GM12878 (cell line): ENCODE data around the gene COL15A1. TPM values are rescaled to one million over a fixed set of nuclear protein-coding genes. Genes with fewer than 3 reads are reported as not detected.

Source experiments
- ATAC-seq: fragments of 200-7000 bp; cut with Tn5 transposase; 3 replicates; pipeline ENCODE4 v1.9.1; 2020; ENCODE audit warnings: mild to moderate bottlenecking, moderate library complexity
- BruUV-seq: library from RNA; stranded (reverse); fragments of 400-500 nt; replicated peaks from 2 replicates; lab custom pipeline; 2021; lab: Mats Ljungman, UMichigan
- CTCF ChIA-PET: fragments of 300-600 bp; sonication (Branson Sonifier 250); formaldehyde crosslinking; extraction: SDS; loops from one replicate; lab custom pipeline; 2021; ENCODE audit warnings: inconsistent platforms; lab: Yijun Ruan, JAX
- POLR2A ChIA-PET: fragments of 350-600 bp; formaldehyde crosslinking; extraction: SDS; loops from one replicate; lab custom pipeline; 2021; ENCODE audit warnings: inconsistent platforms; lab: Charles Lee
- RAD21 ChIA-PET: fragments of 300-600 bp; sonication (Branson Sonifier 250); formaldehyde crosslinking; loops from one replicate; lab custom pipeline; 2023; ENCODE audit warnings: antibody characterized with exemption; ENCODE audit not compliant: unreplicated experiment; lab: Charles Lee
- SMC1A ChIA-PET: fragments of 300-600 bp; sonication (Branson Sonifier 250); formaldehyde crosslinking; loops from one replicate; lab custom pipeline; 2023; ENCODE audit not compliant: unreplicated experiment, uncharacterized antibody; lab: Charles Lee
- DNase-seq: peaks from one replicate; pipeline ENCODE4 v3.0.0-alpha.2; 2011; ENCODE audit warnings: low read depth, low spot score
- FAIRE-seq: peaks from 3 replicates; lab custom pipeline; 2011; peaks lifted over from hg19 to GRCh38; lab: Jason Lieb, UNC
- H2AFZ ChIP-seq: 2 replicates; pipeline ENCODE4 v1.6.0; 2011; ENCODE audit warnings: low read depth, low read length, control low read depth; ENCODE audit not compliant: control insufficient read depth
- H3K27ac ChIP-seq: 2 replicates; pipeline ENCODE4 v1.5.1; 2011; ENCODE audit warnings: control low read depth; ENCODE audit not compliant: control insufficient read depth, insufficient read depth
- H3K27me3 ChIP-seq, 2 experiments: replicated peaks in 1 of 2; 2 replicates each; pipeline versions ENCODE4 v1.6.0 to v1.6.1; 2011; ENCODE audit warnings: low read length in 1 of 2; ENCODE audit not compliant: control insufficient read depth in 2 of 2, insufficient read depth in 2 of 2
- H3K36me3 ChIP-seq, 2 experiments: 2 replicates each; pipeline ENCODE4 v1.5.1; 2011; ENCODE audit warnings: low read length in 1 of 2; ENCODE audit not compliant: control insufficient read depth in 2 of 2, insufficient read depth in 2 of 2
- H3K4me1 ChIP-seq: 2 replicates; pipeline ENCODE4 v1.6.1; 2011; ENCODE audit warnings: mild to moderate bottlenecking, low read length, moderate library complexity, mixed read lengths; ENCODE audit not compliant: control insufficient read depth, insufficient read depth
- H3K4me2 ChIP-seq: 2 replicates; pipeline ENCODE4 v1.6.0; 2011; ENCODE audit warnings: control low read depth; ENCODE audit not compliant: control insufficient read depth, insufficient read depth
- H3K4me3 ChIP-seq: fragments of 200-600 bp; sonication (generic); 2 replicates; pipeline ENCODE4 v1.5.1; 2016
- H3K79me2 ChIP-seq: 2 replicates; pipeline ENCODE4 v1.6.0; 2011; ENCODE audit warnings: low read length; ENCODE audit not compliant: control insufficient read depth, insufficient read depth
- H3K9ac ChIP-seq: 2 replicates; pipeline ENCODE4 v1.8.0; 2011; ENCODE audit warnings: low read length, control low read depth, mixed read lengths; ENCODE audit not compliant: control insufficient read depth, insufficient read depth
- H3K9me3 ChIP-seq: replicated peaks from 3 replicates; pipeline ENCODE4 v1.5.1; 2011; ENCODE audit warnings: mild to moderate bottlenecking, low read length; ENCODE audit not compliant: control insufficient read depth, insufficient read depth
- H4K20me1 ChIP-seq: 2 replicates; pipeline ENCODE4 v1.6.0; 2011; ENCODE audit not compliant: control insufficient read depth, insufficient read depth
- ATF7 ChIP-seq: fragments of 450-650 bp; IDR thresholded peaks from 2 replicates; pipeline ENCODE4 v1.6.1; 2016; ENCODE audit warnings: low read depth, mild to moderate bottlenecking
- MYB ChIP-seq: fragments of 150-350 bp; IDR thresholded peaks from 2 replicates; pipeline ENCODE4 v1.6.1; 2014; ENCODE audit warnings: mild to moderate bottlenecking, low read depth, low read length, borderline replicate concordance
- PKNOX1 ChIP-seq: fragments of 450-650 bp; IDR thresholded peaks from 2 replicates; pipeline ENCODE4 v1.6.1; 2016; ENCODE audit warnings: mild to moderate bottlenecking
- SMAD1 ChIP-seq: fragments of 450-650 bp; IDR thresholded peaks from 2 replicates; pipeline ENCODE4 v1.6.1; 2018; ENCODE audit warnings: mild to moderate bottlenecking, low read depth; ENCODE audit not compliant: partially characterized antibody
- TARDBP ChIP-seq: IDR thresholded peaks from 2 replicates; pipeline ENCODE4 v1.6.1; 2016; ENCODE audit warnings: borderline replicate concordance
- WGBS: methylation state at CpG from one replicate; pipeline ENCODE4 v1.1.6; 2016; ENCODE audit warnings: low lambda C conversion rate; ENCODE audit not compliant: insufficient replicate concordance, insufficient coverage; ENCODE audit errors: missing lambda C conversion rate; 5-methylcytosine and 5-hydroxymethylcytosine counted together
- in situ Hi-C: fragments of 300-500 bp; cut with MboI; formaldehyde crosslinking; loops from 9 replicates; pipeline ENCODE4 v1.14.3; 2018; ENCODE audit warnings: mixed read lengths
- intact Hi-C: fragments of 100-400 bp; cut with micrococcal nuclease; formaldehyde crosslinking; loops from one replicate; pipeline ENCODE4 v1.14.2; 2022; ENCODE audit not compliant: unreplicated experiment
- polyA plus RNA-seq, 11 experiments: library from polyadenylated mRNA; depleted of rRNA in 4 of 11; unstranded in 6 of 11; stranded (reverse) in 5 of 11; fragments of >200 nt; fragmentation: Nextera tagmentation in 4 of 11; fragmentation: Illumina TruSeq in 1 of 11; extraction: Ambion mirVana in 4 of 11; extraction: Trizol in 1 of 11; gene quantifications; 1 replicate in 1 of 11; 2 replicates in 10 of 11; pipeline versions ENCODE4 v1.2.1 to v1.2.3, GENCODE V29; 2011 to 2016; ENCODE audit warnings: inconsistent platforms in 2 of 11, missing spikeins in 2 of 11, low read depth in 1 of 11
- total RNA-seq, 4 experiments: library from RNA; depleted of rRNA in 3 of 4; stranded (reverse); fragments of >200 nt in 3 of 4; fragmentation: Illumina TruSeq in 1 of 4; extraction: Trizol in 1 of 4; gene quantifications; 2 replicates each; pipeline versions ENCODE4 v1.2.1 to v1.2.3, GENCODE V29; 2013 to 2021
- TF ChIP-seq, protein P1 (sequence below): fragments of 450-650 bp; IDR thresholded peaks from 2 replicates; pipeline ENCODE4 v1.6.1; 2017; ENCODE audit warnings: borderline replicate concordance

Gene COL15A1
- total and polyA plus RNA-seq, 10 of the 15 experiments (the other 5 are each of a cell fraction or from before 2014, with no cell fraction given): 0.01 to 0.28 (median 0.06) TPM; not detected in 2

DNA sequence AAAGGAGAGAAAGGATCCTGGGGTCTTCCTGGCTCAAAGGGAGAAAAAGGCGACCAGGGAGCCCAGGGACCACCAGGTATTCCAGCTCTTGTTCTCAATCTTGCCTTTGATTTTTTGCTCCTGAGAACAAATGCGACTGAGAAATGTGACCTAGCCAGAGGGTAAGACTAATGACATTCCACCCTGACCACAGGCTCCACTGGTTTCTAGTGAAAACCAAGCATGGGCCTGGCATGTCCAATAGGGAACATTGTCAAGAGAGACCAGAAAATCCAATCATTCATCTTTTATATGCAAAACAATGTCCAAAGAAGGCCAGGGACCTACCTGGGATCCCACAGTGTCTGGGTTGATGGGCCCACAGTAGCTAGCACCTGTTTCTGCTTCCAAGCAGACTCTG lies 110.9 kb downstream of the COL15A1 start:
- SMC1A ChIA-PET: interaction anchor here (1.1 to 2.3 kb wide), 2 partner anchors 9 to 43 kb away, joined by 6 read pairs; no protein-coding TSS in a partner anchor
- no TSS peak for BruUV-seq
- H2AFZ ChIP-seq: no peak overlapping the region
- FAIRE-seq: no peak
- no peak overlapping the region for H3K27ac ChIP-seq
- H3K79me2 ChIP-seq: no peaks in the 10 kb centered on the region
- no peak overlapping the region for H3K9ac ChIP-seq
- H3K4me1 ChIP-seq: peaks cover 24% of the 10 kb centered on the region
- POLR2A ChIA-PET: no interaction called here
- in situ Hi-C loops (no loop called here), intact Hi-C loops (no loop called here)
- no peak overlapping the region for H3K4me3 ChIP-seq
- CTCF ChIA-PET: no interaction called here
- no peak for ATAC-seq
- no peaks in the 10 kb centered on the region; the same call in 2 of the 3 replicates for H3K9me3 ChIP-seq
- TF ChIP-seq, protein P1, sequence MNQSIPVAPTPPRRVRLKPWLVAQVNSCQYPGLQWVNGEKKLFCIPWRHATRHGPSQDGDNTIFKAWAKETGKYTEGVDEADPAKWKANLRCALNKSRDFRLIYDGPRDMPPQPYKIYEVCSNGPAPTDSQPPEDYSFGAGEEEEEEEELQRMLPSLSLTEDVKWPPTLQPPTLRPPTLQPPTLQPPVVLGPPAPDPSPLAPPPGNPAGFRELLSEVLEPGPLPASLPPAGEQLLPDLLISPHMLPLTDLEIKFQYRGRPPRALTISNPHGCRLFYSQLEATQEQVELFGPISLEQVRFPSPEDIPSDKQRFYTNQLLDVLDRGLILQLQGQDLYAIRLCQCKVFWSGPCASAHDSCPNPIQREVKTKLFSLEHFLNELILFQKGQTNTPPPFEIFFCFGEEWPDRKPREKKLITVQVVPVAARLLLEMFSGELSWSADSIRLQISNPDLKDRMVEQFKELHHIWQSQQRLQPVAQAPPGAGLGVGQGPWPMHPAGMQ: no peak
- TF ChIP-seq TARDBP (no peak), MYB (no peak), ATF7 (no peak), PKNOX1 (no peak), SMAD1 (no peak)
- DNase-seq: no peak
- H3K27me3 ChIP-seq: no peaks in the 10 kb centered on the region
- no peaks in the 10 kb centered on the region for H3K36me3 ChIP-seq
- RAD21 ChIA-PET: interaction anchor here (0.9 to 1.0 kb wide), 2 partner anchors 41 to 86 kb away, joined by 3 read pairs; no protein-coding TSS in a partner anchor
- 50% methylated on average over 2 of the region's 2 CpGs for WGBS
- H4K20me1 ChIP-seq: no peaks in the 10 kb centered on the region
- H3K4me2 ChIP-seq: no peak overlapping the region
